Measurements from ENCODE around the gene PDSS2.
A peak's percentile ranks its signal among the peaks of the same experiment; 100 is the strongest.

Gene PDSS2

DNA sequence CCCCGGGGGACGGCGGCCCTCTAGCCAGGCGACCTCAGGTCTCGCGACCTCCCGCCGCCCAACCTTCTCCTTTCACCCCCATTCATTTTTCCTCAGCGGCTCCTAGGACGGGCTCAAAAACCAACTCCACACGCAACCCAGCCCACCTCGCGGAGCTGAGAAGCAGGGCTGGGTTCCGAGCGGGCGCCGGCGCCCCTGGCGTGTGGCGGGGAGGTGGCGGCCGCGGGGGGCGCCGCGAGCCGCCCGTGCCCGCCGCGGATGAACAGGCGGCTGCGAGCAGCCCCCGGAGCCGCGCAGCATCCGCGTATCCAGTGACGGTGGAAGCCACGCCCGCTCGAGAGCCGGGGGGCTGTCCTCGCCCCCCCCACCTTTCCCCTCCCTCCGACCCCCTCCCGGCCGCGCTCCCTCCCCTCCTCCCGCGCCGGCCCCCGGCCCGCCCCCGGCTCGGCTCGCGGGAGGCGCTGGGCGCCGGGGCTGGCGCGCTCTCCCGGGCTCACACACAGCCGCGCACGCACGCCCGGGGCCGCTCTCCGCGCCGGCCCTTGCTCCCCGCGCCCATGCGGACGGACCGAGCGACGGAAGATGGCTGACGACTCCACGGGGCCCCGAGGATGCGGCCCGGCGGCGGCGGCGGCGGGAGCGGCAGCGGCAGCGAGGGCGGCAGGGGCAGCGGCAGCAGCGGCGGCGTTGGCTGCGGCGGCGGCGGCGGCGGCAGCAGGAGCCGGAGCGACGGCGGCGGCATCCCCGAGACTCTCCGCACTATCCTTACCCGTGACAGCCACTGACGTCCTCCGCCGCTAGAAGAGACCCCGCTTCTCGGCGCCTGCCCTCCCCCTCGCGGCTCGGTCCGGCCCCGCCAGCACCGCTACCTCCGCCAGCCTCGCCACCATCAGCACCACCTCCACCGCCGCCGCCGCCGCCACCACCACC is 30.5 kb upstream of the PDSS2 start, which contains the start of gene SOBP:
TSS of gene SOBP (plus strand) at position 482 of the 930 bp plus-strand sequence. CDS start 500 bp downstream, outside the sequence.
- H3K9me3 ChIP-seq (replicated peaks in 1 of 2; ENCODE audit: control insufficient read depth in 2 of 2, insufficient read depth in 1 of 2, low read depth in 1 of 2, low read length in 2 of 2), result no peaks in the 10 kb centered on the region
- peak within 1 kb of the TSS; percentile 69 for H2BK5ac ChIP-seq (ENCODE audit: low read length)
- peaks cover 0 to 10% of the 10 kb centered on the region in 2 donors for H3K36me3 ChIP-seq (replicated peaks in 1 of 2; ENCODE audit: control insufficient read depth in 2 of 2, insufficient read depth in 2 of 2, low read length in 2 of 2)
- H3K9ac ChIP-seq (ENCODE audit: low read depth, low read length, poor library complexity), result peak within 1 kb of the TSS; percentile 91
- H2BK120ac ChIP-seq (ENCODE audit: low read depth, low read length), result no peak within 1 kb of the TSS
- no peak within 1 kb of the TSS for H3K4ac ChIP-seq (ENCODE audit: low read length)
- H3K23ac ChIP-seq (ENCODE audit: low read depth, low read length, poor library complexity), result peak within 1 kb of the TSS; percentile 73
- peak within 1 kb of the TSS; percentile 97 for H3K18ac ChIP-seq (ENCODE audit: low read length)
- peak within 1 kb of the TSS; percentile 38 for H3K14ac ChIP-seq (ENCODE audit: low read length)
- peak within 1 kb of the TSS; percentile 89 to 92 for H3K4me3 ChIP-seq (ENCODE audit: low read length in 2 of 2)
- WGBS, 2 donors (ENCODE audit: extremely low coverage in 2 of 2, insufficient read length in 2 of 2, insufficient replicate concordance in 1 of 2), result no CpG with 5 or more reads among the region's 130 CpGs
- peaks cover 16% of the 10 kb centered on the region in 2 donors for H3K4me1 ChIP-seq (ENCODE audit: control insufficient read depth in 2 of 2, insufficient read depth in 1 of 2, low read depth in 1 of 2, low read length in 2 of 2)
- DNase-seq (ENCODE audit: low spot score), result peak; percentile 67
- H4K91ac ChIP-seq (ENCODE audit: low read depth, low read length, poor library complexity), result no peak within 1 kb of the TSS
- peak within 1 kb of the TSS; percentile 81 for H2BK15ac ChIP-seq (ENCODE audit: low read length)
- H2AK5ac ChIP-seq (ENCODE audit: low read depth, low read length), result no peak within 1 kb of the TSS
- H3K4me2 ChIP-seq (ENCODE audit: insufficient read depth, low read length, poor library complexity, severe bottlenecking), result peak within 1 kb of the TSS; percentile 95
- H2BK12ac ChIP-seq (ENCODE audit: low read length), result peak within 1 kb of the TSS; percentile 58
- H3K27ac ChIP-seq (replicated peaks; ENCODE audit: low read length), result peak within 1 kb of the TSS; percentile 77
- peaks cover 0 to 16% (median 0%) of the 10 kb centered on the region in 3 experiments for H3K27me3 ChIP-seq (ENCODE audit: control insufficient read depth in 3 of 3, insufficient read depth in 3 of 3, low read depth in 1 of 3, low read length in 3 of 3)
- H4K8ac ChIP-seq (ENCODE audit: low read depth, low read length), result no peak within 1 kb of the TSS
- H3K79me1 ChIP-seq (ENCODE audit: low read depth, low read length), result peaks cover 4% of the 10 kb centered on the region
- peak within 1 kb of the TSS; percentile 94 for H2AFZ ChIP-seq (ENCODE audit: low read length)

- H3K27me3 ChIP-seq (ENCODE audit: control insufficient read depth in 3 of 3, insufficient read depth in 3 of 3, low read depth in 1 of 3, low read length in 3 of 3), result peaks cover 0 to 16% (median 0%) of the 10 kb centered on the region in 3 experiments
- WGBS, 2 donors (ENCODE audit: extremely low coverage in 2 of 2, insufficient read length in 2 of 2, insufficient replicate concordance in 1 of 2), result no CpG with 5 or more reads among the region's 51 CpGs
These were observed 29.7 kb upstream of the PDSS2 start for GRCh38 chr6:107488875-107489635.

GRCh38 chr6:107488174-107488874 is 29.0 kb upstream of the PDSS2 start:
- Histone ChIP-seq H2BK15ac (ENCODE audit: low read length) (peak overlapping the region; percentile 81), H3K14ac (ENCODE audit: low read length) (peak overlapping the region; percentile 42), H3K9me3 (replicated peaks in 1 of 2; ENCODE audit: control insufficient read depth in 2 of 2, insufficient read depth in 1 of 2, low read depth in 1 of 2, low read length in 2 of 2) (peaks cover 0 to 2% of the 10 kb centered on the region in 2 donors), H2BK12ac (ENCODE audit: low read length) (peak overlapping the region; percentile 36), H4K8ac (ENCODE audit: low read depth, low read length) (no peak overlapping the region), H3K23ac (ENCODE audit: low read depth, low read length, poor library complexity) (no peak overlapping the region), H3K9ac (ENCODE audit: low read depth, low read length, poor library complexity) (peak overlapping the region; percentile 79), H2BK5ac (ENCODE audit: low read length) (no peak overlapping the region), H3K36me3 (replicated peaks in 1 of 2; ENCODE audit: control insufficient read depth in 2 of 2, insufficient read depth in 2 of 2, low read length in 2 of 2) (no peaks in the 10 kb centered on the region), H3K4me3 (ENCODE audit: low read length in 2 of 2) (peak overlapping the region; percentile 89 to 92), H3K4ac (ENCODE audit: low read length) (no peak overlapping the region), H2AK5ac (ENCODE audit: low read depth, low read length) (no peak overlapping the region), H3K27me3 (ENCODE audit: control insufficient read depth in 3 of 3, insufficient read depth in 3 of 3, low read depth in 1 of 3, low read length in 3 of 3) (peaks cover 0 to 16% (median 0%) of the 10 kb centered on the region in 3 experiments), H3K27ac (replicated peaks; ENCODE audit: low read length) (no peak overlapping the region), H2BK120ac (ENCODE audit: low read depth, low read length) (no peak overlapping the region), H3K79me1 (ENCODE audit: low read depth, low read length) (peaks cover 4% of the 10 kb centered on the region), H3K4me1 (ENCODE audit: control insufficient read depth in 2 of 2, insufficient read depth in 1 of 2, low read depth in 1 of 2, low read length in 2 of 2) (peaks cover 5 to 13% of the 10 kb centered on the region in 2 donors), H4K91ac (ENCODE audit: low read depth, low read length, poor library complexity) (no peak overlapping the region), H3K18ac (ENCODE audit: low read length) (peak overlapping the region; percentile 92), H2AFZ (ENCODE audit: low read length) (peak overlapping the region; percentile 94), H3K4me2 (ENCODE audit: insufficient read depth, low read length, poor library complexity, severe bottlenecking) (peak overlapping the region; percentile 95)
- no peak for DNase-seq (ENCODE audit: low spot score)
- no CpG with 5 or more reads among the region's 27 CpGs for WGBS, 2 donors (ENCODE audit: extremely low coverage in 2 of 2, insufficient read length in 2 of 2, insufficient replicate concordance in 1 of 2)

More at GRCh38 chr6:107488875-107489635, 29.7 kb upstream of the PDSS2 start:
- Histone ChIP-seq H2BK15ac (ENCODE audit: low read length) (peak overlapping the region; percentile 81), H2BK12ac (ENCODE audit: low read length) (peak overlapping the region; percentile 36), H3K4me2 (ENCODE audit: insufficient read depth, low read length, poor library complexity, severe bottlenecking) (peak overlapping the region; percentile 95), H4K8ac (ENCODE audit: low read depth, low read length) (no peak overlapping the region), H3K23ac (ENCODE audit: low read depth, low read length, poor library complexity) (no peak overlapping the region), H3K27ac (replicated peaks; ENCODE audit: low read length) (peak overlapping the region; percentile 70), H3K4ac (ENCODE audit: low read length) (no peak overlapping the region), H2BK5ac (ENCODE audit: low read length) (no peak overlapping the region), H3K9me3 (replicated peaks in 1 of 2; ENCODE audit: control insufficient read depth in 2 of 2, insufficient read depth in 1 of 2, low read depth in 1 of 2, low read length in 2 of 2) (peaks cover 0 to under 1% of the 10 kb centered on the region in 2 donors), H3K4me3 (ENCODE audit: low read length in 2 of 2) (peak overlapping the region; percentile 89 to 92), H3K18ac (ENCODE audit: low read length) (peak overlapping the region; percentile 96), H2AFZ (ENCODE audit: low read length) (peak overlapping the region; percentile 94), H2BK120ac (ENCODE audit: low read depth, low read length) (no peak overlapping the region), H4K91ac (ENCODE audit: low read depth, low read length, poor library complexity) (no peak overlapping the region), H2AK5ac (ENCODE audit: low read depth, low read length) (no peak overlapping the region), H3K9ac (ENCODE audit: low read depth, low read length, poor library complexity) (peak overlapping the region; percentile 84), H3K36me3 (replicated peaks in 1 of 2; ENCODE audit: control insufficient read depth in 2 of 2, insufficient read depth in 2 of 2, low read length in 2 of 2) (peaks cover 0 to 5% of the 10 kb centered on the region in 2 donors), H3K4me1 (ENCODE audit: control insufficient read depth in 2 of 2, insufficient read depth in 1 of 2, low read depth in 1 of 2, low read length in 2 of 2) (peaks cover 12 to 16% of the 10 kb centered on the region in 2 donors), H3K79me1 (ENCODE audit: low read depth, low read length) (peaks cover 4% of the 10 kb centered on the region), H3K14ac (ENCODE audit: low read length) (peak overlapping the region; percentile 21)
- DNase-seq (ENCODE audit: low spot score), result no peak

Data from neuronal stem cell (in vitro differentiated cells).